GM21515 (cell line): ENCODE data around the gene GIN1.
"Not testable (repeated sequence)": the region's sequence is repeated elsewhere in the genome, so short reads cannot be mapped to it uniquely, and the experiment has no call there.

Experiments used
- ATAC-seq: cut with Tn5 transposase; IDR thresholded peaks from one replicate; pipeline ENCODE4 v1.9.1; 2021; ENCODE audit not compliant: unreplicated experiment

The GIN1 gene

GRCh38 chr5:103110403-103110802 lies 9.5 kb downstream of the GIN1 start:
- ATAC-seq = no peak

- ATAC-seq = no peak
Measured at GRCh38 chr5:103109277-103109676, 10.7 kb downstream of the GIN1 start.

- no peak for ATAC-seq
Measured at GRCh38 chr5:103108086-103108485, 11.9 kb downstream of the GIN1 start.

GRCh38 chr5:103102234-103102633 lies 17.7 kb downstream of the GIN1 start:
- ATAC-seq = no peak

- no peak for ATAC-seq
Measured at GRCh38 chr5:103101079-103101750, 18.7 kb downstream of the GIN1 start.

- ATAC-seq = no peak
Measured at GRCh38 chr5:103098993-103099392, 20.9 kb downstream of the GIN1 start.

GRCh38 chr5:103094737-103095136 lies 25.2 kb downstream of the GIN1 start:
- ATAC-seq = no peak

GRCh38 chr5:103093727-103094126 lies 26.2 kb downstream of the GIN1 start:
- no peak for ATAC-seq

- ATAC-seq = no peak
Measured at GRCh38 chr5:103092676-103093075, 27.3 kb downstream of the GIN1 start.

- ATAC-seq = no peak
Measured at GRCh38 chr5:103090791-103091190, 29.1 kb downstream of the GIN1 start.

GRCh38 chr5:103089272-103089671 lies 30.7 kb downstream of the GIN1 start:
- no peak for ATAC-seq

GRCh38 chr5:103086547-103086946 lies 33.4 kb downstream of the GIN1 start:
- no peak for ATAC-seq

- no peak for ATAC-seq
Measured at GRCh38 chr5:103079796-103080195, 40.1 kb downstream of the GIN1 start.

GRCh38 chr5:103075442-103075841 lies 44.5 kb downstream of the GIN1 start:
- no peak for ATAC-seq

- not testable (repeated sequence) for ATAC-seq
Measured at GRCh38 chr5:103073500-103073899, 46.4 kb downstream of the GIN1 start.

GRCh38 chr5:103066326-103066725 lies 53.6 kb downstream of the GIN1 start:
- no peak for ATAC-seq

GRCh38 chr5:103060424-103060954 lies 59.4 kb downstream of the GIN1 start:
- ATAC-seq = no peak

GRCh38 chr5:103059525-103059924 lies 60.4 kb downstream of the GIN1 start:
- no peak for ATAC-seq

- no peak for ATAC-seq
Measured at GRCh38 chr5:103057208-103058130, 62.5 kb downstream of the GIN1 start.

GRCh38 chr5:103046706-103047105 lies 73.2 kb downstream of the GIN1 start:
- ATAC-seq = not testable (repeated sequence)

- no peak for ATAC-seq
Measured at GRCh38 chr5:103041071-103041676, 78.8 kb downstream of the GIN1 start.
